ENCODE measurements around the gene LENG1.

The LENG1 gene

DNA sequence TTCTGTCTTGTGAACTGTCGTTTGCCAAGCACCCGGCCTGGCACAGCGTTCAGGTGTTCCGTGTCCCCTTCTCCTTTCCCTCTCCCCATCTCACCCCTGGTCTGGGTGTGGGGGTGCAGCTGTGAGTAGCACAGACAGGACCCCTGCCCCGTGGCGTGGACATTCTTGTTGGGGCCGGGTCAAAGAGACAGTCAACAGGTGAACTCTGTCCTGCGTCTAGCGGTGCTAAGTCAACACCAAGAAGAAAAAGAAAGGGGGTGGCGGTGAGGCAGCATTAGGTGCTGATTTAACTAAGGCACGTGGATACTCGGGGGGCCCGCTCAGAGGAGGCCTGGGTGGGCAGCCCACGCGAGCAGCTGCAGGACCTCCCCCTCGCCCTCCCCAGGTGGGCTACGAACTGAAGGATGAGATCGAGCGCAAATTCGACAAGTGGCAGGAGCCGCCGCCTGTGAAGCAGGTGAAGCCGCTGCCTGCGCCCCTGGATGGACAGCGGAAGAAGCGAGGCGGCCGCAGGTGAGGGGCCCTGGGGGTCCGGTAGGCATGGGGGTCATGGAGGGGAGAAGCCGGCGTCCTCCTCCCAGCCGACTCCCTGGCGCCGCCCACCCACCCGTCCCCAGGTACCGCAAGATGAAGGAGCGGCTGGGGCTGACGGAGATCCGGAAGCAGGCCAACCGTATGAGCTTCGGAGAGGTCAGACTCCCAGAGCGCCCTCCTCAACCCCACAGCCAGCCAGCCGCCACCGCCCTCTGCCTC, 31.7 kb downstream of the LENG1 start:
- Histone ChIP-seq H3K36me3 (ENCODE audit: insufficient read depth, low read length) (peaks cover 36% of the 10 kb centered on the region; the same call in 1 of the 2 replicates), H3K4me3 (no peak overlapping the region), H3K9ac (ENCODE audit: insufficient read length) (no peak overlapping the region), H3K9me3 (ENCODE audit: low read depth, low read length) (no peaks in the 10 kb centered on the region), H3K27ac (no peak overlapping the region)
- DNase-seq (ENCODE audit: low read depth, low spot score): no peak
- TF ChIP-seq FOXP2 (optimal IDR thresholded peaks at IDR 0.05; ENCODE audit: control extremely low read depth, extremely low read length, insufficient read depth): no peak

DNA sequence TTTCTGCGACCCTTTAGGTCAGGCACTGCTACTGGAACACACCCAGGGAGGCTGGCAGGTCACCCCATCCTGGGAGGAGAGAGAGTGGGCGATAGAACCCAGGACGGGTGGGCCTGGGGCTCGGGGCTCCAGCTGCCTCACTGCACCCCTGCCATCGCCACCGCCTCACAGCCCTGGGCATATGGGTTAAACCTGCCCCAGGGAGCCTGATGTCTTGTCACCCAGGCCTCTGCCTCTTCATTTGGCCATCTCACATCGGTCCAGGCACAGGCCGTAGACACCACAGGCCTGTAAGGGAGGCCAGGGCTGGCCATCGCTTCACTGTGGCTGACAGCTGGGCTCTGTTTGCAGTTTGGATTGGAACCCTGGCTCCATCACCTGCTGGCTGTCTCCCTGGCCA, 33.8 kb downstream of the LENG1 start:
- no peak overlapping the region for H3K4me3 ChIP-seq
- DNase-seq (ENCODE audit: low read depth, low spot score): no peak
- no peak overlapping the region for H3K27ac ChIP-seq
- H3K9me3 ChIP-seq (ENCODE audit: low read depth, low read length): no peaks in the 10 kb centered on the region
- TF ChIP-seq FOXP2 (optimal IDR thresholded peaks at IDR 0.05; ENCODE audit: control extremely low read depth, extremely low read length, insufficient read depth) (no peak), POLR2AphosphoS5 (IDR thresholded peaks at IDR 0.05; ENCODE audit: borderline replicate concordance, low read depth, low read length) (no peak), EZH2 (IDR thresholded peaks at IDR 0.05) (no peak)
- H3K9ac ChIP-seq (ENCODE audit: insufficient read length): no peak overlapping the region
- peaks cover 45% of the 10 kb centered on the region; the same call in 1 of the 2 replicates for H3K36me3 ChIP-seq (ENCODE audit: insufficient read depth, low read length)

DNA sequence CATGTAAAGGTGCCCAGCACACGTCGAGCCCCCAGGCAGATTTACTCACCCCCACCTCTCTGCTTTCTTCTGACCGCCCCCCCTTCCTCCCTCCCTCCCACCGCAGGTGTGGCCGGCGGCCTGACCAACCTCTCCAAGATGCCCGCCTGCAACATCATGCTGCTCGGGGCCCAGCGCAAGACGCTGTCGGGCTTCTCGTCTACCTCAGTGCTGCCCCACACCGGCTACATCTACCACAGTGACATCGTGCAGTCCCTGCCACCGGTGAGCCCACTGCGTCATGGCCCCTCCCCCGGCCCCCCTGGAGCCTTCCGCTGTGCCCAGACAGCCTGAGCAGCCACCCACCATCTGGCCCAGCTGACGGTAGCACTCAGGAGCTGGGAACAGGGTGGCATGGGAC, 35.1 kb downstream of the LENG1 start:
- H3K4me3 ChIP-seq: no peak overlapping the region
- H3K9ac ChIP-seq (ENCODE audit: insufficient read length): no peak overlapping the region
- H3K36me3 ChIP-seq (ENCODE audit: insufficient read depth, low read length): peaks cover 47% of the 10 kb centered on the region; the same call in 1 of the 2 replicates
- H3K27ac ChIP-seq: no peak overlapping the region
- H3K9me3 ChIP-seq (ENCODE audit: low read depth, low read length): no peaks in the 10 kb centered on the region
- no peak for DNase-seq (ENCODE audit: low read depth, low spot score)
- TF ChIP-seq FOXP2 (optimal IDR thresholded peaks at IDR 0.05; ENCODE audit: control extremely low read depth, extremely low read length, insufficient read depth) (no peak), EZH2 (IDR thresholded peaks at IDR 0.05) (no peak), POLR2AphosphoS5 (IDR thresholded peaks at IDR 0.05; ENCODE audit: borderline replicate concordance, low read depth, low read length) (no peak)

DNA sequence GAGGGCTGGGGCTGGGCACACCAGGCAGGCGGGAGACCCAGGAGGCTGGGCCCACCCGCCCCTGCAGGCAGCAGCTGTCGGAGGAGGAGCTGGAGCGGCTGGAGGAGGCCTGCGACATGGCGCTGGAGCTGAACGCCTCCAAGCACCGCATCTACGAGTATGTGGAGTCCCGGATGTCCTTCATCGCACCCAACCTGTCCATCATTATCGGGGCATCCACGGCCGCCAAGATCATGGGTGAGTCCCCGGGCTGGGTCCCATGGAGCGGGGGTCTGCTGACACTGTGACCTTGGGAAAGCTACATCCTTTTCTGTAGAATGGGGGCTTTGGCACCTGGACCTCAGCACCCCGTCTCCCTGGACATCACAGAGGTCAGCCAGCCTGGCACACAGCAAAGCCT, 35.8 kb downstream of the LENG1 start:
- Histone ChIP-seq H3K9me3 (ENCODE audit: low read depth, low read length) (no peaks in the 10 kb centered on the region), H3K36me3 (ENCODE audit: insufficient read depth, low read length) (peaks cover 46% of the 10 kb centered on the region; the same call in 1 of the 2 replicates), H3K9ac (ENCODE audit: insufficient read length) (no peak overlapping the region), H3K27ac (no peak overlapping the region), H3K4me3 (no peak overlapping the region)
- no peak for DNase-seq (ENCODE audit: low read depth, low spot score)
- no peak for TF ChIP-seq POLR2AphosphoS5 (IDR thresholded peaks at IDR 0.05; ENCODE audit: borderline replicate concordance, low read depth, low read length)
- TF ChIP-seq EZH2 (IDR thresholded peaks at IDR 0.05): no peak
- no peak for TF ChIP-seq FOXP2 (optimal IDR thresholded peaks at IDR 0.05; ENCODE audit: control extremely low read depth, extremely low read length, insufficient read depth)

DNA sequence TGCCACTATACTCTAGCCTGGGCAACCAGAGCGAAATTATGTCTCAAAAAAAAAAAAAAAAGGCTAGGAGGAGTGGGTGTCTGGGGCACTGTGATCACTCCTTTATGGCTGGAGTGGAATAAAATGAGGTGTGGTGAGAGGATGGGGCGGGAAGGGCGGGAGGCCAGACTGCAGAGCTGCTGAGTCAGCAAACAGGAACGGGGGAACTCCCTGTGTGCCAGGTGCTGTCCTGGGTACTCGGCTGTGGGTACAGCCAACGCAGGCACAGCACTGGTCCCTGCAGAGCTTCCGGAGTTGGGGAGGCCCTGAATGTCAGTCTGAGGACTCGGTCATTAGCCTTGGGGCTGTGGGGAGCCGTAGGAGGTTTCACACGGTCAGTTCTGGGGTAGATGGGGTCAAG, 38.3 kb downstream of the LENG1 start:
- no peaks in the 10 kb centered on the region for H3K9me3 ChIP-seq (ENCODE audit: low read depth, low read length)
- H3K9ac ChIP-seq (ENCODE audit: insufficient read length): no peak overlapping the region
- H3K36me3 ChIP-seq (ENCODE audit: insufficient read depth, low read length): peaks cover 37% of the 10 kb centered on the region; the same call in 1 of the 2 replicates
- TF ChIP-seq POLR2AphosphoS5 (IDR thresholded peaks at IDR 0.05; ENCODE audit: borderline replicate concordance, low read depth, low read length) (no peak), EZH2 (IDR thresholded peaks at IDR 0.05) (no peak), FOXP2 (optimal IDR thresholded peaks at IDR 0.05; ENCODE audit: control extremely low read depth, extremely low read length, insufficient read depth) (no peak)
- no peak overlapping the region for H3K27ac ChIP-seq
- DNase-seq (ENCODE audit: low read depth, low spot score): no peak
- H3K4me3 ChIP-seq: no peak overlapping the region

DNA sequence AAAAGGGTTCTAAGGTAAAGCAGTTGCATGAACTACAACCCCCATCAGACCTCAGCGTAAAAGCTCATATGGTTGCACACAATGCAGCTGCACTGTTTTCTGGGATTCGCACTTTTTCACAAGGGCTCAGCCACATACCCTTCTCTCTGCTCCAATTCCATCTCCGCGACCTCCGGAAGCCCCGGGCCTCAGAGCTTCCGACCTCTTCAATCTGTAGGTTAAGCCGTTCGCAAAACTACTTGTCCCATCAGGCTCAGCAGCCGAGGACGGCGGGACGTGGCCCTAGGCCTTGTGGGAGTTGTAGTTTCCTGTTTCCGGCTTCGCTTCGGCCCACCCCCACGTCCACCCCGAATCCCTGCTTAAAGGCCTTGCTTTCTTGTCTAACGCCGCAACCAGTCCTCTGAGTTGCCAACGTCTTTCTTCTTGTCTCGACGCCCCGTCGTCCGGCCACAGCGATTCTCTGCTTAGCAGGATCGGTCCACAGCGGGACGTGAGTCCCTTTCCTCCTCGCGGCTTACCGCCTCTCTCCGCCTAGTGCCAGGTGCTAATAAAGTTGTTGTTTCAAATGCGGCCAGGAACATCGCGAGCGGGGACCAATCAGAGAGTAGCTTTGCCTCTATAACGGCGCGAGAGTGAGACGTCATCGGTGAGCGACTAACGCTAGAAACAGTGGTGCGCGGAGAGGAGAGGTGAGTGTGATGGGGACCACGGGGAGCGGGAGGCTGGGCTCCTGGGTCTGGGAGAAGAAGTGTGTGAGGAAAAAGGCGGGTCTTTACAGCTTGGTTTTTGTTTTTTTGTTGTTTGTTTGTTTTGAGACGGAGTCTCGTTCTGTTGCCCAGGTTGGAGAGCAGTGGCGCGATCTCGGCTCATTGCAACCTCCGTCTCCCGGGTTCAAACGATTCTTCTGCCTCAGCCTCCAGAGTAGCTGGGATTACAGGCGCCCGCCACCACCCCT, 44.1 kb downstream of the LENG1 start, which contains the start of the genes PRPF31 and TFPT:
Gene PRPF31 (plus strand): TSS at position 646 of the 955 bp plus-strand sequence. CDS start 2,525 bp downstream, outside the sequence.
Gene TFPT (minus strand): TSS at position 549 of the 955 bp plus-strand sequence. CDS start 388 bp downstream, at position 161.
- H3K4me3 ChIP-seq: peak within 1 kb of the TSS; percentile 97
- peak within 1 kb of the TSS; percentile 96 for H3K9ac ChIP-seq (ENCODE audit: insufficient read length)
- no peaks in the 10 kb centered on the region for H3K9me3 ChIP-seq (ENCODE audit: low read depth, low read length)
- H3K36me3 ChIP-seq (ENCODE audit: insufficient read depth, low read length): peaks cover 13% of the 10 kb centered on the region; the same call in 1 of the 2 replicates
- peak; percentile 96 for DNase-seq (ENCODE audit: low read depth, low spot score)
- peak; percentile 79 for TF ChIP-seq POLR2AphosphoS5 (IDR thresholded peaks at IDR 0.05; ENCODE audit: borderline replicate concordance, low read depth, low read length)
- no peak for TF ChIP-seq FOXP2 (optimal IDR thresholded peaks at IDR 0.05; ENCODE audit: control extremely low read depth, extremely low read length, insufficient read depth)
- no peak for TF ChIP-seq EZH2 (IDR thresholded peaks at IDR 0.05)
- H3K27ac ChIP-seq: peak within 1 kb of the TSS; percentile 93

DNA sequence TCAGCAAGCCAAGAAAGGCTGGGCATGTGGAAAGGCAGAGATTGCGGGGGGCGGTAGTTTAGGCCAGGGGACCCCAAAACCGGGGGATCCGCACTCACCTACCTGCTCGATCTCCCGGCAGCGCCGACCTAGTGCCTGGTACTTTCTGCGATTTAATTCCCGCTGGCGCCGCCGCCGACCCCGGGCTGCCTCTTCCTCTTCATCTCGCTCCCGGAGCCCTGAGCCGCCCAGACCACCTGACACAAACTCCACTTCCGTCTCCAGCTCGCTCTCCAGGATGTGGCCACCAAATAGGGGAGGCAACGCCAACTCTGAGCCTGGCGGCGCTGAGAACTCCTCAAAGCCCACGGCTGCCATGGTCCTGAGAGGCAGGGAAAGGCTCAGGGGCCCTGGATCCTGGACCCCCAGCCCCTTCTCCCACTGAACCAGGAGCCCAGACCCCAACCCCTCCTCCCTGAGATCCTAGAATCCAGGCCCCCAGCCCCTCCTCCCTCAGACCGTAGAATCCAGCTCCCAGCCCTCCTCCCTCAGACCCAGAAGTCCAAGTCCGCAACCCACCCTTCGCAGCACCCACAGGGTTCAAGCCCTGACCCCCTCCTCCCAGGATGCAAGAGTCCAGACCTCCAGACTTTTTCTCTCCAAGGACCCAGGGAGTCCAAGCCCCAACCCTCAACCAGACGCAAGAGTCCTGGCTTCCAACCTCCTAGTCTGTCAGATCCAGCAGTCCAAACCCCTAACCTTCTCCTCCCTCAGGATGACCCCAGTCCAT, 45.0 kb downstream of the LENG1 start:
- Histone ChIP-seq H3K27ac (no peak overlapping the region), H3K4me3 (peak overlapping the region; percentile 97), H3K9me3 (ENCODE audit: low read depth, low read length) (no peaks in the 10 kb centered on the region), H3K9ac (ENCODE audit: insufficient read length) (peak overlapping the region; percentile 96), H3K36me3 (ENCODE audit: insufficient read depth, low read length) (peaks cover 15% of the 10 kb centered on the region; the same call in 1 of the 2 replicates)
- TF ChIP-seq FOXP2 (optimal IDR thresholded peaks at IDR 0.05; ENCODE audit: control extremely low read depth, extremely low read length, insufficient read depth) (no peak), POLR2AphosphoS5 (IDR thresholded peaks at IDR 0.05; ENCODE audit: borderline replicate concordance, low read depth, low read length) (no peak), EZH2 (IDR thresholded peaks at IDR 0.05) (no peak)
- DNase-seq (ENCODE audit: low read depth, low spot score): no peak

Measured in SK-N-MC (cell line).